K562 (cell line): ENCODE results near the gene FAM174B. TPM values are rescaled to one million over a fixed set of nuclear protein-coding genes. Genes with fewer than 3 reads are reported as not detected.

ENCODE experiments used
- ARHGAP35 ChIP-seq: fragments of 450-650 bp; IDR thresholded peaks from 2 replicates; pipeline ENCODE4 v1.6.1; 2018; ENCODE audit not compliant: partially characterized antibody
- CC2D1A ChIP-seq: fragments of 450-650 bp; IDR thresholded peaks from 2 replicates; pipeline ENCODE4 v1.6.1; 2017; ENCODE audit warnings: mild to moderate bottlenecking
- DIDO1 ChIP-seq: fragments of 450-650 bp; IDR thresholded peaks from 2 replicates; pipeline ENCODE4 v1.6.1; 2016; ENCODE audit warnings: low read depth, missing biosample characterization, missing genetic modification characterization
- PHTF2 ChIP-seq: fragments of 250-450 bp; sonication (Bioruptor Pico); IDR thresholded peaks from 2 replicates; pipeline ENCODE4 v1.5.0; 2021; ENCODE audit warnings: mild to moderate bottlenecking
- POLR2B ChIP-seq: fragments of 450-650 bp; IDR thresholded peaks from 2 replicates; pipeline ENCODE4 v1.6.1; 2018; ENCODE audit warnings: low read depth; ENCODE audit not compliant: partially characterized antibody
- U2AF1 ChIP-seq: fragments of 200-400 bp; formaldehyde crosslinking; optimal IDR thresholded peaks from 2 replicates; pipeline ENCODE3; 2017; ENCODE audit warnings: mild to moderate bottlenecking, low read depth, low read length, moderate library complexity
- polyA plus RNA-seq, 8 experiments: library from polyadenylated mRNA; depleted of rRNA in 4 of 8; stranded (reverse) in 5 of 8; unstranded in 3 of 8; fragments of >200 nt; fragmentation: Nextera tagmentation in 2 of 8; fragmentation: Illumina TruSeq in 1 of 8; extraction: Ambion mirVana in 2 of 8; extraction: Trizol in 1 of 8; gene quantifications; 2 replicates each; pipeline versions ENCODE4 v1.2.1 to v1.2.3, GENCODE V29; 2011 to 2014; ENCODE audit warnings: inconsistent platforms in 1 of 8, missing spikeins in 1 of 8
- total RNA-seq, 7 experiments: library from RNA; depleted of rRNA in 6 of 7; stranded (reverse); fragments of >200 nt in 6 of 7; fragmentation: Illumina TruSeq in 2 of 7; extraction: Trizol in 2 of 7; gene quantifications; 2 replicates each; pipeline versions ENCODE4 v1.2.1 to v1.2.3, GENCODE V29; 2011 to 2021; ENCODE audit warnings: low replicate concordance in 1 of 7
- TF ChIP-seq, protein P1 (sequence below): fragments of 250-450 bp; sonication (Bioruptor Pico); IDR thresholded peaks from 2 replicates; pipeline ENCODE4 v1.5.0; 2020; ENCODE audit warnings: mild to moderate bottlenecking, borderline replicate concordance
- TF ChIP-seq, protein P2 (sequence below): sonication (generic); formaldehyde crosslinking; IDR thresholded peaks from 2 replicates; pipeline ENCODE4 v1.8.1; 2022; ENCODE audit warnings: missing genetic modification reagents
- TF ChIP-seq, protein P3 (sequence below): fragments of 250-450 bp; sonication (Bioruptor Pico); IDR thresholded peaks from 2 replicates; pipeline ENCODE4 v1.8.0; 2021; ENCODE audit warnings: moderate library complexity, mild to moderate bottlenecking, inconsistent platforms
- TF ChIP-seq, protein P4 (sequence below), 3 experiments: fragments of 200-800 bp in 1 of 3; sonication (Bioruptor generic) in 1 of 3; sonication (generic) in 1 of 3; formaldehyde crosslinking in 1 of 3; IDR thresholded peaks; 2 replicates each; pipeline versions ENCODE4 v1.6.1 to v1.8.0; 2016 to 2022; ENCODE audit warnings: mild to moderate bottlenecking in 2 of 3, missing compliant biosample characterization in 2 of 3, missing genetic modification characterization in 2 of 3, missing genetic modification reagents in 1 of 3
- TF ChIP-seq, protein P5 (sequence below): fragments of 250-450 bp; sonication (Bioruptor Pico); IDR thresholded peaks from 2 replicates; pipeline ENCODE4 v1.5.1; 2021; ENCODE audit warnings: mild to moderate bottlenecking
- TF ChIP-seq, protein P6 (sequence below), 2 experiments: fragments of 450-650 bp; IDR thresholded peaks; 2 replicates each; pipeline ENCODE4 v1.6.1; 2018; ENCODE audit warnings: mild to moderate bottlenecking in 2 of 2, low read depth in 1 of 2; ENCODE audit not compliant: partially characterized antibody in 2 of 2

The FAM174B gene
- total and polyA plus RNA-seq, 9 of the 15 experiments (the other 6 are each of a cell fraction or from before 2014, with no cell fraction given) = 0.39 to 2.7 (median 1.9) TPM; not detected in 1

DNA sequence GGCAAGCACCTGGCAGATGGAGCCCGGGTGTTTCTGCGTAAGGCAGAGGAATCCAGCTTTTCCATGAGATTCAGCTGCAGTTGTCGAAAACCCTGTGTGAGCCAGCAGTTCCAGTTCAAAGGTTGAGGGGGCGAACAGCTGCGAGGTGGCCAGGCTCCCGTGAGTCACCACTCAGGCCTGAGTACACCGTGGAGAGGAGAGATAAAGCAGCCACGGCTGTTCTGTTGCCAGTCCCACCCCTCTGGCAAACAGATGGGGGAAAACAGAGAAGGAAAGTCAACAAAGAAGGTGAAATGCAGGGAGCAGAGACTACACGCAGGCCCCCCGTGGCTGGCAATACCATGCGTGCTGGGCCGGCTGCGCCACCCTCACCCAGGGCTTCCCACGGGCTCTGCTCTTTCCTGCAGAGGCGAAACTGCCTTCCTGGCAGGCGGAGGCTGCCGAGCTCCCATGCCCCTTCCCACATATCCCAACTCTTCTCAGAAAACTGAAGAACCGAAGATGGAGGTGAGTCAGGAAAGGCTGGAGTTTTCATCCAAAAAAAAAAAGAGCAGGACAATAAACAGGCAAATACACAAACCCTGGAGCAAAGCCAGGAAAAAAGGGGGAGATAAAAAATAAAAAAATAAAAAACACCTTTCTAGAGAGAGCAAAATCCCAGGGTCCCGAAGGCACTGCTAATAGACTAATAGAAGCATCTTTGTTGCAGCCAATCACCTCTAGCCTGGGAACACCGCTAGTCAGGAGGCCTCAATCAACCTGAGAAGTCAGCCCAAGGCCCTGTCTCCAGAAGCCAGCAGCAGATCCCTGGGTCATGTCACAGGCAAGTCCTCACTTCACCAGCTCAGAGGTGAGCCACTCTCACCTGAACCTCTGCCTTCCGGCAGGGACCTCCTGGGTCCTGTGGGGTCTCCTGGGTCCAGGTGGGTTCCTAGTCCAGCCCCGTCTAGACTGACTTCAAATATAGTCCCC is 37.7 kb downstream of the FAM174B start (continued):
- TF ChIP-seq, protein P1, sequence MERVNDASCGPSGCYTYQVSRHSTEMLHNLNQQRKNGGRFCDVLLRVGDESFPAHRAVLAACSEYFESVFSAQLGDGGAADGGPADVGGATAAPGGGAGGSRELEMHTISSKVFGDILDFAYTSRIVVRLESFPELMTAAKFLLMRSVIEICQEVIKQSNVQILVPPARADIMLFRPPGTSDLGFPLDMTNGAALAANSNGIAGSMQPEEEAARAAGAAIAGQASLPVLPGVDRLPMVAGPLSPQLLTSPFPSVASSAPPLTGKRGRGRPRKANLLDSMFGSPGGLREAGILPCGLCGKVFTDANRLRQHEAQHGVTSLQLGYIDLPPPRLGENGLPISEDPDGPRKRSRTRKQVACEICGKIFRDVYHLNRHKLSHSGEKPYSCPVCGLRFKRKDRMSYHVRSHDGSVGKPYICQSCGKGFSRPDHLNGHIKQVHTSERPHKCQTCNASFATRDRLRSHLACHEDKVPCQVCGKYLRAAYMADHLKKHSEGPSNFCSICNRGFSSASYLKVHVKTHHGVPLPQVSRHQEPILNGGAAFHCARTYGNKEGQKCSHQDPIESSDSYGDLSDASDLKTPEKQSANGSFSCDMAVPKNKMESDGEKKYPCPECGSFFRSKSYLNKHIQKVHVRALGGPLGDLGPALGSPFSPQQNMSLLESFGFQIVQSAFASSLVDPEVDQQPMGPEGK (CRISPR knock-in tag) = no peak
- TF ChIP-seq U2AF1 (no peak), POLR2B (no peak), ARHGAP35 (no peak), PHTF2 (CRISPR knock-in tag) (no peak), CC2D1A (peak; percentile 70; the same call in 1 of the 2 replicates), DIDO1 (tag) (no peak)
- TF ChIP-seq, protein P2, sequence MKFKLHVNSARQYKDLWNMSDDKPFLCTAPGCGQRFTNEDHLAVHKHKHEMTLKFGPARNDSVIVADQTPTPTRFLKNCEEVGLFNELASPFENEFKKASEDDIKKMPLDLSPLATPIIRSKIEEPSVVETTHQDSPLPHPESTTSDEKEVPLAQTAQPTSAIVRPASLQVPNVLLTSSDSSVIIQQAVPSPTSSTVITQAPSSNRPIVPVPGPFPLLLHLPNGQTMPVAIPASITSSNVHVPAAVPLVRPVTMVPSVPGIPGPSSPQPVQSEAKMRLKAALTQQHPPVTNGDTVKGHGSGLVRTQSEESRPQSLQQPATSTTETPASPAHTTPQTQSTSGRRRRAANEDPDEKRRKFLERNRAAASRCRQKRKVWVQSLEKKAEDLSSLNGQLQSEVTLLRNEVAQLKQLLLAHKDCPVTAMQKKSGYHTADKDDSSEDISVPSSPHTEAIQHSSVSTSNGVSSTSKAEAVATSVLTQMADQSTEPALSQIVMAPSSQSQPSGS (CRISPR knock-in tag) = no peak
- TF ChIP-seq, protein P3, sequence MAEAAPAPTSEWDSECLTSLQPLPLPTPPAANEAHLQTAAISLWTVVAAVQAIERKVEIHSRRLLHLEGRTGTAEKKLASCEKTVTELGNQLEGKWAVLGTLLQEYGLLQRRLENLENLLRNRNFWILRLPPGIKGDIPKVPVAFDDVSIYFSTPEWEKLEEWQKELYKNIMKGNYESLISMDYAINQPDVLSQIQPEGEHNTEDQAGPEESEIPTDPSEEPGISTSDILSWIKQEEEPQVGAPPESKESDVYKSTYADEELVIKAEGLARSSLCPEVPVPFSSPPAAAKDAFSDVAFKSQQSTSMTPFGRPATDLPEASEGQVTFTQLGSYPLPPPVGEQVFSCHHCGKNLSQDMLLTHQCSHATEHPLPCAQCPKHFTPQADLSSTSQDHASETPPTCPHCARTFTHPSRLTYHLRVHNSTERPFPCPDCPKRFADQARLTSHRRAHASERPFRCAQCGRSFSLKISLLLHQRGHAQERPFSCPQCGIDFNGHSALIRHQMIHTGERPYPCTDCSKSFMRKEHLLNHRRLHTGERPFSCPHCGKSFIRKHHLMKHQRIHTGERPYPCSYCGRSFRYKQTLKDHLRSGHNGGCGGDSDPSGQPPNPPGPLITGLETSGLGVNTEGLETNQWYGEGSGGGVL (CRISPR knock-in tag) = no peak
- TF ChIP-seq, protein P4, sequence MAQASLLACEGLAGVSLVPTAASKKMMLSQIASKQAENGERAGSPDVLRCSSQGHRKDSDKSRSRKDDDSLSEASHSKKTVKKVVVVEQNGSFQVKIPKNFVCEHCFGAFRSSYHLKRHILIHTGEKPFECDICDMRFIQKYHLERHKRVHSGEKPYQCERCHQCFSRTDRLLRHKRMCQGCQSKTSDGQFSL (CRISPR knock-in tag; IDR thresholded peaks at IDR 0.05) = no peak
- TF ChIP-seq, protein P4 (tag; IDR thresholded peaks at IDR 0.05) = no peak
- TF ChIP-seq, protein P5, sequence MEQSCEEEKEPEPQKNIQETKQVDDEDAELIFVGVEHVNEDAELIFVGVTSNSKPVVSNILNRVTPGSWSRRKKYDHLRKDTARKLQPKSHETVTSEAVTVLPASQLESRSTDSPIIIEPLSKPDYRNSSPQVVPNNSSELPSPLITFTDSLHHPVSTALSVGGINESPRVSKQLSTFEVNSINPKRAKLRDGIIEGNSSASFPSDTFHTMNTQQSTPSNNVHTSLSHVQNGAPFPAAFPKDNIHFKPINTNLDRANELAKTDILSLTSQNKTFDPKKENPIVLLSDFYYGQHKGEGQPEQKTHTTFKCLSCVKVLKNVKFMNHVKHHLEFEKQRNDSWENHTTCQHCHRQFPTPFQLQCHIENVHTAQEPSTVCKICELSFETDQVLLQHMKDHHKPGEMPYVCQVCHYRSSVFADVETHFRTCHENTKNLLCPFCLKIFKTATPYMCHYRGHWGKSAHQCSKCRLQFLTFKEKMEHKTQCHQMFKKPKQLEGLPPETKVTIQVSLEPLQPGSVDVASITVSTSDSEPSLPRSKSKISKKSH = no peak
- TF ChIP-seq, protein P6, sequence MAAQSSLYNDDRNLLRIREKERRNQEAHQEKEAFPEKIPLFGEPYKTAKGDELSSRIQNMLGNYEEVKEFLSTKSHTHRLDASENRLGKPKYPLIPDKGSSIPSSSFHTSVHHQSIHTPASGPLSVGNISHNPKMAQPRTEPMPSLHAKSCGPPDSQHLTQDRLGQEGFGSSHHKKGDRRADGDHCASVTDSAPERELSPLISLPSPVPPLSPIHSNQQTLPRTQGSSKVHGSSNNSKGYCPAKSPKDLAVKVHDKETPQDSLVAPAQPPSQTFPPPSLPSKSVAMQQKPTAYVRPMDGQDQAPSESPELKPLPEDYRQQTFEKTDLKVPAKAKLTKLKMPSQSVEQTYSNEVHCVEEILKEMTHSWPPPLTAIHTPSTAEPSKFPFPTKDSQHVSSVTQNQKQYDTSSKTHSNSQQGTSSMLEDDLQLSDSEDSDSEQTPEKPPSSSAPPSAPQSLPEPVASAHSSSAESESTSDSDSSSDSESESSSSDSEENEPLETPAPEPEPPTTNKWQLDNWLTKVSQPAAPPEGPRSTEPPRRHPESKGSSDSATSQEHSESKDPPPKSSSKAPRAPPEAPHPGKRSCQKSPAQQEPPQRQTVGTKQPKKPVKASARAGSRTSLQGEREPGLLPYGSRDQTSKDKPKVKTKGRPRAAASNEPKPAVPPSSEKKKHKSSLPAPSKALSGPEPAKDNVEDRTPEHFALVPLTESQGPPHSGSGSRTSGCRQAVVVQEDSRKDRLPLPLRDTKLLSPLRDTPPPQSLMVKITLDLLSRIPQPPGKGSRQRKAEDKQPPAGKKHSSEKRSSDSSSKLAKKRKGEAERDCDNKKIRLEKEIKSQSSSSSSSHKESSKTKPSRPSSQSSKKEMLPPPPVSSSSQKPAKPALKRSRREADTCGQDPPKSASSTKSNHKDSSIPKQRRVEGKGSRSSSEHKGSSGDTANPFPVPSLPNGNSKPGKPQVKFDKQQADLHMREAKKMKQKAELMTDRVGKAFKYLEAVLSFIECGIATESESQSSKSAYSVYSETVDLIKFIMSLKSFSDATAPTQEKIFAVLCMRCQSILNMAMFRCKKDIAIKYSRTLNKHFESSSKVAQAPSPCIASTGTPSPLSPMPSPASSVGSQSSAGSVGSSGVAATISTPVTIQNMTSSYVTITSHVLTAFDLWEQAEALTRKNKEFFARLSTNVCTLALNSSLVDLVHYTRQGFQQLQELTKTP (IDR thresholded peaks at IDR 0.05; ENCODE audit: low read depth in 1 of 2, partially characterized antibody in 2 of 2) = peak in 1 of 2 experiments; percentile 45
